Fibroblast of peridontal ligament (primary cell): ENCODE results near the gene NCOA5.
A peak's percentile ranks its signal among the peaks of the same experiment; 100 is the strongest.

Source experiments
- DNase-seq: peaks from one replicate; pipeline ENCODE4 v3.0.0-alpha.2; 2010; ENCODE audit errors: extremely low read depth

Gene NCOA5

GRCh38 chr20:46040902-46041535 lies 48.7 kb downstream of the NCOA5 start:
- DNase-seq: peak; percentile 26

GRCh38 chr20:46037036-46037435 lies 52.7 kb downstream of the NCOA5 start:
- DNase-seq: no peak

DNA sequence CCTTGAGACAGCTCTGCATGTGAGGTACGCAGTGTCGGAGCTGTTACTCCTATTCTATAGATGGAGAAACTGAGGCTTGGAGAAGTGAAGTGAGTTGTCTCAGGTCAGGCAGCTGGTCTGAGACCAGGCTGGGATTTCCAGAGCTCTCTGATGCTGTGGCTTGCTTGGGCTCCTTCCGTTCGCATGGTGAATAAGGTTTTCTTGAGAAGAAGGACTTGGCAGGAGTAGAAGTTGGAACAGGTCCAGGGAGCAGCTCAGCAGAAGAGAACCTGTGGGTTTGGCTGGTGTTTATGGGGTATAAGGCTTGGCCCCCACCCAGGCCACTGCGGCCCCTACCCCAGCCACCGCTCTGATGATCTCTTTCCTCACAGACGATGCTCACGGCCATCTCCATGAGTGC lies 53.4 kb downstream of the NCOA5 start:
- no peak for DNase-seq

DNA sequence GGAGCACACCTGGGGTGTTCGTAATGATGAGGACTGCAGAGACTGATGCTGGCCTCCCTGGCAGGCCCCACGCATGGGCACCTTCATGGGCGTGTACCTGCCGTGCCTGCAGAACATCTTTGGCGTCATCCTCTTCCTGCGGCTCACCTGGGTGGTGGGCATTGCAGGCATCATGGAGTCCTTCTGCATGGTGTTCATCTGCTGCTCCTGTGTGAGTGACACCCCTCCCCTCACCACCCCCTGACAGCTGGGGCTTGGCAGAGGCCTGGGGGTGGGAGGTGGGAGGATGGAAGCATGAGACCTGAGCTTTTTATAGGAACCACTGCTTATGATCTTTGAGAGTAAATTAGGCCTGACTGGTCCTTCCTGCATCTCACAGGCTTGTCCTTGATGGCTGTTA lies 54.0 kb downstream of the NCOA5 start:
- DNase-seq: no peak

DNA sequence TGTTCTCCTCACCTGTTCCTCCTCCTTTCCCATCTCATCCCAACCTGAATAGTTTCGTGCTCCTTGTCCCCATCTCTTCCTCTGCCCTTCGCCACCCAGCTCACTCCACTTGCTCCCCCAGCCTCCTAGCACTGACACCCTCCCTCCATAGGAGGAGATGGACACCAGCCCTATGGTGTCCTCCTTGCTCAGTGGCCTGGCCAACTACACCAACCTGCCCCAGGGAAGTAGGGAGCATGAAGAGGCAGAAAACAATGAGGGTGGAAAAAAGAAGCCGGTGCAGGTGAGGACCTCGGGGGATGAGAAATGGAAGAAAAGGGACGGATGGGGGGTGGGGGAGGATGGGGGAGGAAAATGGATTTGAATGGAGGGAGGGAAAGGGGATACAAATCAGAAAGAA lies 54.5 kb downstream of the NCOA5 start:
- no peak for DNase-seq

- DNase-seq: no peak
Measured at GRCh38 chr20:46034039-46034438, 55.7 kb downstream of the NCOA5 start.

DNA sequence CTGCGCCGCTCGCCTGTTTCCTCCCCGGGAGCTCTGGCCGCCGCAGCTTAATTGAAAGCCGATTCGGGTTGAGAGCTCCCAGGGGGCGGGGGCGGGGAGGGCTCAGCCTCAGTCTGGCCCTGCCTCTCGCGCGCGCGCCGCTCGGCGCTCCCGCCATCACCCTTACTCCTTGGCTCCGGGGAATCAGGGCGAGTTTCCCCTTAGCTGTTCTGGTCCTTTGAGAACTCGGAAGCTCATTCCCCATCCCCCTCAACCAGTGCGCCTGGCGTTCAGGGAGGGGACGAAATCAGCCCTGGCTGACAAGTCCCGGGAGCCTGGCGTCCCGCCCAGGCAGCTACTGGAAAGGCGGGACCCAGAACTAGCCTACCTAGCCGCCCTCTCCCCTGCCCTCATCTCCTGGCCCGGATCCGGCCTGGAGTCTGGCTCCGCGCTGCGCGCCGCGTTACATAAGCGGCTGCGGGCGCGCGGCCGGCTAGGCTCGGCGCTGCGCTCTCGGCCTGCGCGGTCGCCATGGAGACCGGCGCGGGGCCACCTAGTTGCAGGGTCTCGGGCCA lies 58.0 kb downstream of the NCOA5 start:
- no peak for DNase-seq

GRCh38 chr20:46031014-46031569 lies 58.7 kb downstream of the NCOA5 start:
- no peak for DNase-seq

DNA sequence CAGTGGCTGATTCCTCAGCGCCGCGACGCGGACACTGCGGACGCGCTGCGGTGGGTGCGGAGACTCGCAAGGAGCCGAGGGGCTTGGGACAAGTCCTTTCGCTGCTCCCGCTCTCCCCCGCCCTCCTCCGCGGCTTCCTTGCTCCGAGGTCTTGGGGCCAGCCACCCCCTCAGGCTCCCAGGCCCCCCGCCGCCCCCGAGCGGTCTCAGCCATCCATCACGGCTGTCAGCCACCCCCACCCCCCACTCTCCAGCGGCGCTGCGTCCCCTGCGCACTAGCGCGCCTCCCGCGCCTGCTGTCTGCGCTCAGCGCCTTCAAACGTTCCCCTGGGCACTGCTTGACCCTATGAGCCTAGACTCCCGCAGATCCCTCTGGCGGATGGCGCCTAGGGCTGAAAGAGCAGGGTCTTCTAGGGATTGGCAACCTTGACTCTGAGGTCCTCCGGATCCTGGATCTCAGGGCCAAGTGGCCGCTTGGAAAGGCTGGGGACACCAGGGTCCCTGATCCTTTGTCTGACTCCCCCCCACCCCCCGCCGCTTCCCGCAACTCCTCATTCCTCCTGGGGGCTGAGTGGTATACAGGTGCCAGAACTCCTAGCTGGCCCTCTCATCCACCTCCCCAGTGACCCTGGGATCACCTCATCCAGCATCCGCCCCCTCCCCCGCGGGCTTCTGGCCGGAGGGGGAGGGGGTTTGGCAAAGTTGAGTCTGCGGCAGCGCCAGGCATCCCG lies 59.3 kb downstream of the NCOA5 start:
- no peak for DNase-seq

DNA sequence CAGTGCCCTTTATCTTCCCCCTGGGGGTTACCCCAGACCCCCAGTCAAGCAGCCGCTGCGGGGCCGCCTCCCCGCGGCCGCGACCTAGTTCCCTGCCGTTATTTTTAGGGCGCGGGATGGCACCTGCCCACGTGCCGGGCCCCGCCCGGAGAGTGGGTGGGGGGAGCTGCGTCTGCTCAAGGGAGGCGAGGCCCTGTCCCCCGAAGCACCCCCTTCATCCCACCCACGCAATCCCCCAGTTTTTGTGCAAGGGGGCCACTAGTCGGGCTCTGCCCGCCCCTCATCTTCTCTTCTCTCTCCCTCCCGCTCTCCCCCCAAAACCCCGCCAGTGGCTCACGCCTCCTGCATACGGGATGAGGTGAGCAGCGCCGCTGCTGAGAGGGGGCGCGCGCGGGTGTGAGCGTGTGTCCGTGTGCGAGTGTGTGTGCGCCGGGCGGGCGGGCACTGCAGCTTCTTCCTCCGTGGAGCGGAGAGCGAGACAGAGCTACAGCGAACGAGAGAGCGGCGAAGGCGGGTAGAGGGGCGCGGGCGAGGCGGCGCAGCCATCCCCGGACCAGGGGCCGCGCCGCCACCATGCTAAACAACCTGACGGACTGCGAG lies 60.9 kb downstream of the NCOA5 start, which contains the start of gene SLC12A5:
SLC12A5 (plus strand) TSS at position 444 of the 600 bp plus-strand sequence; CDS start at position 574, 130 bp downstream.
- DNase-seq: no peak

GRCh38 chr20:46028110-46028509 lies 61.7 kb downstream of the NCOA5 start:
- DNase-seq: no peak

GRCh38 chr20:46027245-46027853 lies 62.4 kb downstream of the NCOA5 start:
- peak; percentile 55 for DNase-seq

- no peak for DNase-seq
Measured at GRCh38 chr20:46025376-46025783, 64.4 kb downstream of the NCOA5 start.

- no peak for DNase-seq
Measured at GRCh38 chr20:46023999-46024398, 65.8 kb downstream of the NCOA5 start.

- no peak for DNase-seq
Measured at GRCh38 chr20:46023148-46023484, 66.6 kb downstream of the NCOA5 start.

DNA sequence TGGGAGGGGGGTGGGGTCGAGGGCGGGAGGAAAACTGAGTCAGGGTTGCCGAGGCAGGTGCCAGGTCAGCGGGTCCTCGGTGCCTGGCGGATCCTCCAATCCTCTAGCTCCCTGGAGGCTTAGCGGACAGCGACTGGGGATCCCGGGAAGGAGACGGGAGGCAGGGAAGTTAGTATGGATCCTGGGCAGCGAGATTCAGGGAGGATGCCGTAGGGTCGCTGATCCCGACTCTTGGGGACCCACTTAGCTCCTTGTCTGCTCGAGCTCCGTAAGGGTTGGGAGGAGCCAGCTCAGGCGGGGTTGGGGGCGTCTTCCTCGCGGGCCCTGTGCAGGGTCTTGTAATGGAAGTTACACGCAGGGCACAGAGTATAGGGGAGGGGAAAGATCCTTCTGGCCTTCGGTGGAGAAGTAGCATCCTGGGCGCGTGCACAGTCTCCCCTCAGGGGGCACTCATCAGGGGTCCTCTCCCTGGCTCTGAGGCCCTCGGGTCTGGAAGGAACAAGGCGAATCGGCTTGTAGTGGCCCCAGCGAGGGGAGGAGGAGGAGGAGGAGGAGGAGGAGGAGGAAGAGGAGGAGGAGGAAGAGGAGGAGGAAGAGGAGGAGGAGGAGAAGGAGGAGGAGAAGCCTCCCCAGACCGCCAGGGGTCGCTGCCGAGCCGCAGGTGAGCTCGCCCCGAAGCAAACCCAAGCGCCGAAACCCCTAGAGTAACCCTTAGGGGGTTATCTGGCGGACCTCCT lies 67.2 kb downstream of the NCOA5 start:
- peak; percentile 17 for DNase-seq

DNA sequence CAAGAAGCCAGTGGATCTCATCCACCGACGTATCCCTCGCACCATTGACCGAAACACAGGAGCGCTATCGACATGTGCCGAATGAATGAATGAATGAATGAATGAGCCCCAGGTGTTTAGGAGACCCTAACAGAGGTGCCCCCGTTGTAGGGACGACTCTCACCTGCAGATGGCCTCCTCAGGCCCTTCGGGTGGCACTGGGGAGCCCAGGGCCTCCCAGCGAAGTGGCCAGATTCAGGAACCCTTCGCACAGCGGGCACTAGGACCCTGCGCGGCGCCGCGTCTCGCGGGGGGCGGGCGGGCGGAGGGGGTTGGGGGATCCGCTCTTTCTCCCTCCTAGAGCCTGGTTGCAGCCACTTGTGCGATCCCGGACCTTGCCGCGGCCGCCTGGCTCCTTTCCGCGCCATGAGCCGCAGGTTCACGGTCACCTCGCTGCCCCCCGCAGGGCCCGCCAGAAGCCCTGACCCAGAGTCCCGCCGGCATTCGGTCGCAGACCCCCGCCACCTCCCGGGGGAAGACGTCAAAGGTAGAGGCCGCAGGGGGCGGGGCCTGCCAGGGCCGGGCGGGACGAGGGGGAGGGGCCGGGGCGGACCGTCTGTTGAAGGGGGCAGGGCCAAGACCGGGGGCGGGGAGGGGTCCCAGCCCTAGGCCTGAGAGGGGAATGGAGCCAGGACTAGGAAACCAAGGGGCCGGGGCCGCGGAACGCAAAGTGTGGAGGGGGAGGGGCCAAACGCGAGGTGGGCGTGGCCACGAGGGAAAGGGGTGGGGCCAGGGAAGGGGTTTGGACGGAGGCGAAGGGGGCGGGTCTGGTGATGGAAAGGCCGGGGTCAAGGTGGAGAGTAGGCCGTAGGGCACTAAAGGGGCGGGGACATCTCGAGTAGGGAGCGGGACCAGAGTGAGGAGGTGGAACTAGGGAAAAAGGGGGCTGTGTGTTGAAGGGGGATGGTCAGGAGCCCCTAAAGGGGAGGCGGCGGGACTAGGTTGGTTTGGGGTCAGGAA lies 68.1 kb downstream of the NCOA5 start:
- no peak for DNase-seq

GRCh38 chr20:46020555-46020954 lies 69.2 kb downstream of the NCOA5 start:
- DNase-seq: no peak

GRCh38 chr20:46018611-46019010 lies 71.2 kb downstream of the NCOA5 start:
- DNase-seq: no peak

DNA sequence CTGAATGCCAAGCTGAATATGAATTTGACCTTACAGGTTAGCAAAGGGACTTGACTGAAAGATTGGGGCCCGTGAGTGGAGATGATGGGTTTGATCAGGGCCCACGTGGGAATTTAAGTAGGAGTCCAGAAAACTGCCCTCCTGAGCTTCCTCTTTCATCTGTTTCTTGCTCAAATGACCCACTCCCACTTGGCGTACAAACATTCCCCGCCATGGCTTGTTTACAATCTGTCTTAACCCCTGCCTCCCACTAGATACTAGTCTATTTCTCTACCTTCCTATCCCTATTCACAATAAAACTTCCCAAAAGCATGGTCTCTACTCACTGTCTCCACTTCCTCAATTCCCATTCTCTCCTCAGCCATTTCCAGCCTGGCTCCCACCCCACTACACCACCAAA lies 71.7 kb downstream of the NCOA5 start:
- no peak for DNase-seq
